GM12878 (cell line): ENCODE data around the gene SEMA4G. TPM values are rescaled to one million over a fixed set of nuclear protein-coding genes. Genes with fewer than 3 reads are reported as not detected.

Experiments
- ATAC-seq: fragments of 200-7000 bp; cut with Tn5 transposase; 3 replicates; pipeline ENCODE4 v1.9.1; 2020; ENCODE audit warnings: mild to moderate bottlenecking, moderate library complexity
- BruUV-seq: library from RNA; stranded (reverse); fragments of 400-500 nt; replicated peaks from 2 replicates; lab custom pipeline; 2021; lab: Mats Ljungman, UMichigan
- CTCF ChIA-PET: fragments of 300-600 bp; sonication (Branson Sonifier 250); formaldehyde crosslinking; extraction: SDS; loops from one replicate; lab custom pipeline; 2021; ENCODE audit warnings: inconsistent platforms; lab: Yijun Ruan, JAX
- POLR2A ChIA-PET: fragments of 350-600 bp; formaldehyde crosslinking; extraction: SDS; loops from one replicate; lab custom pipeline; 2021; ENCODE audit warnings: inconsistent platforms; lab: Charles Lee
- RAD21 ChIA-PET: fragments of 300-600 bp; sonication (Branson Sonifier 250); formaldehyde crosslinking; loops from one replicate; lab custom pipeline; 2023; ENCODE audit warnings: antibody characterized with exemption; ENCODE audit not compliant: unreplicated experiment; lab: Charles Lee
- SMC1A ChIA-PET: fragments of 300-600 bp; sonication (Branson Sonifier 250); formaldehyde crosslinking; loops from one replicate; lab custom pipeline; 2023; ENCODE audit not compliant: unreplicated experiment, uncharacterized antibody; lab: Charles Lee
- DNase-seq: peaks from one replicate; pipeline ENCODE4 v3.0.0-alpha.2; 2011; ENCODE audit warnings: low read depth, low spot score
- FAIRE-seq: peaks from 3 replicates; lab custom pipeline; 2011; peaks lifted over from hg19 to GRCh38; lab: Jason Lieb, UNC
- H2AFZ ChIP-seq: 2 replicates; pipeline ENCODE4 v1.6.0; 2011; ENCODE audit warnings: low read depth, low read length, control low read depth; ENCODE audit not compliant: control insufficient read depth
- H3K27ac ChIP-seq: 2 replicates; pipeline ENCODE4 v1.5.1; 2011; ENCODE audit warnings: control low read depth; ENCODE audit not compliant: control insufficient read depth, insufficient read depth
- H3K27me3 ChIP-seq, 2 experiments: replicated peaks in 1 of 2; 2 replicates each; pipeline versions ENCODE4 v1.6.0 to v1.6.1; 2011; ENCODE audit warnings: low read length in 1 of 2; ENCODE audit not compliant: control insufficient read depth in 2 of 2, insufficient read depth in 2 of 2
- H3K36me3 ChIP-seq, 2 experiments: 2 replicates each; pipeline ENCODE4 v1.5.1; 2011; ENCODE audit warnings: low read length in 1 of 2; ENCODE audit not compliant: control insufficient read depth in 2 of 2, insufficient read depth in 2 of 2
- H3K4me1 ChIP-seq: 2 replicates; pipeline ENCODE4 v1.6.1; 2011; ENCODE audit warnings: mild to moderate bottlenecking, low read length, moderate library complexity, mixed read lengths; ENCODE audit not compliant: control insufficient read depth, insufficient read depth
- H3K4me2 ChIP-seq: 2 replicates; pipeline ENCODE4 v1.6.0; 2011; ENCODE audit warnings: control low read depth; ENCODE audit not compliant: control insufficient read depth, insufficient read depth
- H3K4me3 ChIP-seq: fragments of 200-600 bp; sonication (generic); 2 replicates; pipeline ENCODE4 v1.5.1; 2016
- H3K79me2 ChIP-seq: 2 replicates; pipeline ENCODE4 v1.6.0; 2011; ENCODE audit warnings: low read length; ENCODE audit not compliant: control insufficient read depth, insufficient read depth
- H3K9ac ChIP-seq: 2 replicates; pipeline ENCODE4 v1.8.0; 2011; ENCODE audit warnings: low read length, control low read depth, mixed read lengths; ENCODE audit not compliant: control insufficient read depth, insufficient read depth
- H3K9me3 ChIP-seq: replicated peaks from 3 replicates; pipeline ENCODE4 v1.5.1; 2011; ENCODE audit warnings: mild to moderate bottlenecking, low read length; ENCODE audit not compliant: control insufficient read depth, insufficient read depth
- H4K20me1 ChIP-seq: 2 replicates; pipeline ENCODE4 v1.6.0; 2011; ENCODE audit not compliant: control insufficient read depth, insufficient read depth
- E2F4 ChIP-seq: IDR thresholded peaks from 2 replicates; pipeline ENCODE4 v1.6.1; 2012; ENCODE audit warnings: low read depth, low read length, improper control_type of control experiment
- IRF5 ChIP-seq: fragments of 450-650 bp; IDR thresholded peaks from 2 replicates; pipeline ENCODE4 v1.6.1; 2017; ENCODE audit warnings: borderline replicate concordance
- MTA2 ChIP-seq: fragments of 450-650 bp; IDR thresholded peaks from 2 replicates; pipeline ENCODE4 v1.6.1; 2016; ENCODE audit warnings: low read depth, mild to moderate bottlenecking, moderate library complexity
- NRF1 ChIP-seq: conservative IDR thresholded peaks from 2 replicates; pipeline ENCODE4 v1.6.1; 2011; ENCODE audit warnings: mild to moderate bottlenecking, low read depth, low read length, improper control_type of control experiment
- RAD21 ChIP-seq: IDR thresholded peaks from 2 replicates; pipeline ENCODE4 v1.6.1; 2011; ENCODE audit warnings: mild to moderate bottlenecking, low read depth, low read length, moderate library complexity; ENCODE audit not compliant: insufficient read depth
- RELB ChIP-seq: fragments of 450-650 bp; IDR thresholded peaks from 2 replicates; pipeline ENCODE4 v1.6.1; 2017; ENCODE audit warnings: low read depth, mild to moderate bottlenecking, moderate library complexity
- WGBS: methylation state at CpG from one replicate; pipeline ENCODE4 v1.1.6; 2016; ENCODE audit warnings: low lambda C conversion rate; ENCODE audit not compliant: insufficient replicate concordance, insufficient coverage; ENCODE audit errors: missing lambda C conversion rate; 5-methylcytosine and 5-hydroxymethylcytosine counted together
- in situ Hi-C: fragments of 300-500 bp; cut with MboI; formaldehyde crosslinking; loops from 9 replicates; pipeline ENCODE4 v1.14.3; 2018; ENCODE audit warnings: mixed read lengths
- intact Hi-C: fragments of 100-400 bp; cut with micrococcal nuclease; formaldehyde crosslinking; loops from one replicate; pipeline ENCODE4 v1.14.2; 2022; ENCODE audit not compliant: unreplicated experiment
- polyA plus RNA-seq, 11 experiments: library from polyadenylated mRNA; depleted of rRNA in 4 of 11; unstranded in 6 of 11; stranded (reverse) in 5 of 11; fragments of >200 nt; fragmentation: Nextera tagmentation in 4 of 11; fragmentation: Illumina TruSeq in 1 of 11; extraction: Ambion mirVana in 4 of 11; extraction: Trizol in 1 of 11; gene quantifications; 1 replicate in 1 of 11; 2 replicates in 10 of 11; pipeline versions ENCODE4 v1.2.1 to v1.2.3, GENCODE V29; 2011 to 2016; ENCODE audit warnings: inconsistent platforms in 2 of 11, missing spikeins in 2 of 11, low read depth in 1 of 11
- total RNA-seq, 4 experiments: library from RNA; depleted of rRNA in 3 of 4; stranded (reverse); fragments of >200 nt in 3 of 4; fragmentation: Illumina TruSeq in 1 of 4; extraction: Trizol in 1 of 4; gene quantifications; 2 replicates each; pipeline versions ENCODE4 v1.2.1 to v1.2.3, GENCODE V29; 2013 to 2021
- TF ChIP-seq, protein P1 (sequence below): fragments of 450-650 bp; IDR thresholded peaks from 2 replicates; pipeline ENCODE4 v1.6.1; 2018; ENCODE audit warnings: mild to moderate bottlenecking, low read depth, moderate library complexity; ENCODE audit not compliant: partially characterized antibody
- TF ChIP-seq, protein P2 (sequence below): fragments of 450-650 bp; IDR thresholded peaks from 2 replicates; pipeline ENCODE4 v1.6.1; 2018; ENCODE audit warnings: borderline replicate concordance, mild to moderate bottlenecking; ENCODE audit not compliant: partially characterized antibody

SEMA4G gene
- total and polyA plus RNA-seq, 10 of the 15 experiments (the other 5 are each of a cell fraction or from before 2014, with no cell fraction given): 0.09 to 2.3 (median 0.44) TPM; not detected in 4

DNA sequence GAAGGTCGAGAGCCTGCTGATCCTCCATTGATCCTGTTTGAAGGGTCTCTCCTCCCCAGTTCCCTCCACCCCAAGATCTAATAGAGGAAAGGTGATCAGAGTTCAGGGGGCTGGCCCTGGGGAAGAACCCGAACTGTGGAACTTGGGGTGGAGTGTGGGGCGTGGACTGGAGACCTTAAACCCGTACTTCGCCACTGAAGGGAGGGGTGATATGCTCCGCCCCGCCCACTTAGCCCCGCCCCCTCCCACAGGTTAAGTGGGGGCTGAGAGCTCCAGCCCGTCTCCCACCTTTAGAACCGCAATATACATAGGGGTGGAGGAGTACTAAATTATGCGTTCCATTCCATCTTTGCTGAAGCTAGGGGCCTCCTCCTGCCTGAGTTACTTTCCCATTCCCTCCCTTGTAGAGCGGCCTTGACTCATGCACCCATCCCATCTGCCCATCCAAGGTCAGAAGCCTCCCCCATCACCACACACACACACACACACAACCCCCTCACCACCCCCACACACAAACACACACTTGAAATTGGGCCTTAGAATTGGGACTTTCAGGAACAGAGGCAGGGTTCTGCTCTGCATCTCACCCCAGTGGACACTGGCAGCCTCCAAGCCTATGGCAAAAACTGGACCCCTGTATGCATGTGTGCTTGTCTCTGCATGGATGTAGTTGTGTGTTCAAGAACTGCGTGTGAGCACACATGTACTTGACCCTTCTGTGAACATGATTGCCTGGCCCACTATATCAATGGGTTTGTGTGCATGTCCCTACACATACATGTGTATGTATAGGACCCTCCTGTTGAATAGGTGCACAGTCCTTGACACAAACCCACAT lies 991 bp downstream of the SEMA4G start:
- no peak overlapping the region for H3K9ac ChIP-seq
- no peaks in the 10 kb centered on the region for H4K20me1 ChIP-seq
- ChIA-PET SMC1A (no interaction called here), CTCF (interaction anchor here (4.6 kb wide), 1 partner anchor 27 kb away, joined by 29 read pairs; no protein-coding TSS in a partner anchor), POLR2A (interaction anchor here (0.8 to 2.3 kb wide), 2 partner anchors 15 to 27 kb away, joined by 3 to 6 read pairs; no protein-coding TSS in a partner anchor), RAD21 (no interaction called here)
- BruUV-seq: no TSS peak
- no peaks in the 10 kb centered on the region for H3K9me3 ChIP-seq
- no peak for FAIRE-seq
- WGBS: 27% methylated on average over 11 of the region's 13 CpGs
- H3K4me1 ChIP-seq: peaks cover 3% of the 10 kb centered on the region; the same call in 1 of the 2 replicates
- H3K27ac ChIP-seq: no peak overlapping the region
- DNase-seq: no peak
- H3K4me3 ChIP-seq: no peak overlapping the region
- in situ Hi-C loops (no loop called here), intact Hi-C loops (no loop called here)
- peaks cover 0 to 2% of the 10 kb centered on the region in 2 experiments; a peak in 3 of 4 replicates for H3K36me3 ChIP-seq
- no peaks in the 10 kb centered on the region for H3K79me2 ChIP-seq
- no peaks in the 10 kb centered on the region for H3K27me3 ChIP-seq
- H2AFZ ChIP-seq: peak overlapping the region; percentile 63
- ATAC-seq: peak; percentile 66
- H3K4me2 ChIP-seq: peak overlapping the region; percentile 87
- TF ChIP-seq NRF1: no peak
- no peak for TF ChIP-seq MTA2
- TF ChIP-seq, protein P1, sequence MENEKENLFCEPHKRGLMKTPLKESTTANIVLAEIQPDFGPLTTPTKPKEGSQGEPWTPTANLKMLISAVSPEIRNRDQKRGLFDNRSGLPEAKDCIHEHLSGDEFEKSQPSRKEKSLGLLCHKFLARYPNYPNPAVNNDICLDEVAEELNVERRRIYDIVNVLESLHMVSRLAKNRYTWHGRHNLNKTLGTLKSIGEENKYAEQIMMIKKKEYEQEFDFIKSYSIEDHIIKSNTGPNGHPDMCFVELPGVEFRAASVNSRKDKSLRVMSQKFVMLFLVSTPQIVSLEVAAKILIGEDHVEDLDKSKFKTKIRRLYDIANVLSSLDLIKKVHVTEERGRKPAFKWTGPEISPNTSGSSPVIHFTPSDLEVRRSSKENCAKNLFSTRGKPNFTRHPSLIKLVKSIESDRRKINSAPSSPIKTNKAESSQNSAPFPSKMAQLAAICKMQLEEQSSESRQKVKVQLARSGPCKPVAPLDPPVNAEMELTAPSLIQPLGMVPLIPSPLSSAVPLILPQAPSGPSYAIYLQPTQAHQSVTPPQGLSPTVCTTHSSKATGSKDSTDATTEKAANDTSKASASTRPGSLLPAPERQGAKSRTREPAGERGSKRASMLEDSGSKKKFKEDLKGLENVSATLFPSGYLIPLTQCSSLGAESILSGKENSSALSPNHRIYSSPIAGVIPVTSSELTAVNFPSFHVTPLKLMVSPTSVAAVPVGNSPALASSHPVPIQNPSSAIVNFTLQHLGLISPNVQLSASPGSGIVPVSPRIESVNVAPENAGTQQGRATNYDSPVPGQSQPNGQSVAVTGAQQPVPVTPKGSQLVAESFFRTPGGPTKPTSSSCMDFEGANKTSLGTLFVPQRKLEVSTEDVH: no peak
- TF ChIP-seq RAD21: no peak
- TF ChIP-seq, protein P2, sequence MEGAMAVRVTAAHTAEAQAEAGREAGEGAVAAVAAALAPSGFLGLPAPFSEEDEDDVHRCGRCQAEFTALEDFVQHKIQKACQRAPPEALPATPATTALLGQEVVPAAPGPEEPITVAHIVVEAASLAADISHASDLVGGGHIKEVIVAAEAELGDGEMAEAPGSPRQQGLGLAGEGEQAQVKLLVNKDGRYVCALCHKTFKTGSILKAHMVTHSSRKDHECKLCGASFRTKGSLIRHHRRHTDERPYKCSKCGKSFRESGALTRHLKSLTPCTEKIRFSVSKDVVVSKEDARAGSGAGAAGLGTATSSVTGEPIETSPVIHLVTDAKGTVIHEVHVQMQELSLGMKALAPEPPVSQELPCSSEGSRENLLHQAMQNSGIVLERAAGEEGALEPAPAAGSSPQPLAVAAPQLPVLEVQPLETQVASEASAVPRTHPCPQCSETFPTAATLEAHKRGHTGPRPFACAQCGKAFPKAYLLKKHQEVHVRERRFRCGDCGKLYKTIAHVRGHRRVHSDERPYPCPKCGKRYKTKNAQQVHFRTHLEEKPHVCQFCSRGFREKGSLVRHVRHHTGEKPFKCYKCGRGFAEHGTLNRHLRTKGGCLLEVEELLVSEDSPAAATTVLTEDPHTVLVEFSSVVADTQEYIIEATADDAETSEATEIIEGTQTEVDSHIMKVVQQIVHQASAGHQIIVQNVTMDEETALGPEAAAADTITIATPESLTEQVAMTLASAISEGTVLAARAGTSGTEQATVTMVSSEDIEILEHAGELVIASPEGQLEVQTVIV: no peak
- TF ChIP-seq RELB: no peak
- no peak for TF ChIP-seq IRF5
- no peak for TF ChIP-seq E2F4
